NCI-H2171 (cell line): ENCODE measurements around the gene COPZ2.

ENCODE experiments used
- DNase-seq: peaks from one replicate; lab custom pipeline; 2025; lab: John Stamatoyannopoulos, UW

COPZ2 gene

GRCh38 chr17:47986520-47986919, 51.1 kb downstream of the COPZ2 start:
- DNase-seq, result no peak

GRCh38 chr17:47983492-47984223, 53.9 kb downstream of the COPZ2 start:
- DNase-seq, result no peak

DNA sequence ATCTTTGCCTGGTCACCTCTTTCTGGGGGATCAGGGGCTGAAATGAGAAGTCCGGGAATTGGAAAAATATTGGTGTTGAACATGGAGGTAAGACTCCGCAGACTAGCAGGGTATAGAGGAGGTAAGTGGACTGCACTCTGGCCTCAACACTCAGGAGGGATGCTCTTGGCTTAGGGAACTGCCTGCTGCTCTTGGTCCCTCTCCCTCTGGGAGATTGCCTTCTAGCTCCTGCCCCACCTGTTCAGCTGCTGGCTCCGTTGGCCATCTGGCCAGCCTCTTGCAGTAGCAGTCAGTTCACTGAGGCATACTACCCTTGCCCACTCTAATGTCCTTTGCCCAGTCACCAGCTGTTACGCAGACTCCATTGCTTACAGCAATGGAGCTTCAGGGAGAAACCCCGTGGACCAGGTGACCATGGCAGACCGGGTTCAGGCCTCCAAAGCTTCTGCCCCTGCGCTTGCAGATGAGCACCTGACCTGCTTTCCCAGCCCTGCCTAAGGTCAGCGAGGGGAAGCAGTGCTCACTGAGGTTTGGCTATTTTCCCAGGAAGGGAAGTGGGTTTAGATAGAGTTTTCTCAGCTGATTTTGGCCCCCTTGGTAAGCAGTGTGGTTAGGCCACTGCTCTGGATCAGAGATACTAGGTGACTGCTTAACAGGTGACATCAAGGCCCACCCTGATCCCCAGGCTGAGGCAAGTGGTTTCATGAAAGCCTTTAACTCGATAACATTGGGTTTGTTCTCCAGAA, 54.8 kb downstream of the COPZ2 start:
- no peak for DNase-seq

GRCh38 chr17:47982091-47982617, 55.4 kb downstream of the COPZ2 start:
- no peak for DNase-seq

GRCh38 chr17:47981462-47981861, 56.1 kb downstream of the COPZ2 start:
- DNase-seq, result no peak

GRCh38 chr17:47980541-47980940, 57.1 kb downstream of the COPZ2 start:
- DNase-seq, result no peak

GRCh38 chr17:47978324-47978723, 59.3 kb downstream of the COPZ2 start:
- DNase-seq, result peak; percentile 36
